B cell (primary cell): ENCODE data around the gene DVL2. TPM values are rescaled to one million over a fixed set of nuclear protein-coding genes. Genes with fewer than 3 reads are reported as not detected.

Experiments used
- ATAC-seq: fragments of 200-7000 bp; cut with Tn5 transposase; one replicate; pipeline ENCODE4 v1.10.0; 2021; ENCODE audit warnings: low read depth, mild to moderate bottlenecking, moderate number of reproducible peaks, moderate library complexity
- CTCF ChIA-PET: fragments of 350-600 bp; sonication (Branson Sonifier 250); formaldehyde crosslinking; loops from one replicate; lab custom pipeline; 2021; ENCODE audit warnings: antibody characterized with exemption, inconsistent platforms; lab: Charles Lee
- POLR2A ChIA-PET: fragments of 350-600 bp; sonication (Branson Sonifier 250); formaldehyde crosslinking; loops from one replicate; lab custom pipeline; 2021; ENCODE audit warnings: antibody characterized with exemption; lab: Charles Lee
- DNase-seq: peaks from one replicate; pipeline ENCODE4 v3.0.0; 2013
- H2AFZ ChIP-seq: 2 replicates; pipeline ENCODE4 v1.6.1; 2012; ENCODE audit warnings: mild to moderate bottlenecking, low read depth, low read length; ENCODE audit not compliant: insufficient read depth, poor library complexity, severe bottlenecking
- H3K27ac ChIP-seq, 2 donors: 1 replicate in 1 of 2; 2 replicates in 1 of 2; pipeline ENCODE4 v1.5.1; 2012 to 2013; ENCODE audit warnings: low read length in 2 of 2, mild to moderate bottlenecking in 2 of 2, moderate library complexity in 1 of 2
- H3K27me3 ChIP-seq, 4 experiments: fragments of 200-600 bp in 1 of 4; sonication (generic) in 1 of 4; replicated peaks in 1 of 4; 1 replicate in 2 of 4; 2 replicates in 2 of 4; pipeline versions ENCODE4 v1.6.1 to v1.7.0; 2013 to 2016; ENCODE audit warnings: low read length in 3 of 4, mild to moderate bottlenecking in 2 of 4, mixed read lengths in 1 of 4, moderate library complexity in 1 of 4; ENCODE audit not compliant: insufficient read depth in 4 of 4, control insufficient read depth in 3 of 4; ENCODE audit errors: control extremely low read depth in 1 of 4
- H3K36me3 ChIP-seq, 2 experiments: replicated peaks in 1 of 2; 1 replicate in 1 of 2; 2 replicates in 1 of 2; pipeline versions ENCODE4 v1.6.1 to v1.7.1; 2013; ENCODE audit warnings: low read length in 1 of 2; ENCODE audit not compliant: insufficient read depth in 2 of 2, control insufficient read depth in 1 of 2; ENCODE audit errors: control extremely low read depth in 1 of 2, extremely low read depth in 1 of 2
- H3K4me1 ChIP-seq, 2 donors: fragments of 200-600 bp in 1 of 2; sonication (generic) in 1 of 2; 1 replicate in 1 of 2; 2 replicates in 1 of 2; pipeline versions ENCODE4 v1.5.1 to v1.6.1; 2013 to 2017; ENCODE audit warnings: low read length in 2 of 2; ENCODE audit not compliant: control insufficient read depth in 2 of 2, insufficient read depth in 2 of 2
- H3K4me2 ChIP-seq: replicated peaks from 2 replicates; pipeline ENCODE3; 2012; ENCODE audit warnings: mild to moderate bottlenecking, low read depth, low read length; ENCODE audit not compliant: poor library complexity, severe bottlenecking
- H3K4me3 ChIP-seq, 5 experiments: fragments of 200-600 bp in 1 of 5; sonication (generic) in 1 of 5; 1 replicate in 3 of 5; 2 replicates in 2 of 5; pipeline versions ENCODE4 v1.5.1 to v1.7.0; 2011 to 2016; ENCODE audit warnings: low read length in 4 of 5, mild to moderate bottlenecking in 4 of 5, low read depth in 2 of 5, control low read depth in 1 of 5, moderate library complexity in 1 of 5; ENCODE audit not compliant: insufficient read depth in 1 of 5; ENCODE audit errors: control extremely low read depth in 1 of 5, extremely low read depth in 1 of 5
- H3K79me2 ChIP-seq: fragments of 200-600 bp; sonication (generic); one replicate; pipeline ENCODE4 v1.6.0; 2016; ENCODE audit warnings: low read length; ENCODE audit not compliant: control insufficient read depth, insufficient read depth
- H3K9ac ChIP-seq: fragments of 200-600 bp; sonication (generic); 2 replicates; pipeline ENCODE4 v1.6.1; 2017; ENCODE audit warnings: mild to moderate bottlenecking, low read length, moderate library complexity
- H3K9me3 ChIP-seq, 3 donors: one replicate each; pipeline versions ENCODE4 v1.6.1 to v1.7.1; 2013; ENCODE audit warnings: low read length in 2 of 3; ENCODE audit not compliant: control insufficient read depth in 2 of 3, insufficient read depth in 1 of 3; ENCODE audit errors: control extremely low read depth in 1 of 3
- H4K20me1 ChIP-seq: 2 replicates; pipeline ENCODE4 v1.6.0; 2012; ENCODE audit warnings: mild to moderate bottlenecking, low read length; ENCODE audit not compliant: insufficient read depth, control insufficient read depth, poor library complexity, severe bottlenecking
- H3K27ac Mint-ChIP-seq: one replicate; pipeline ENCODE4 v1.8.0; 2021; ENCODE audit warnings: mixed read lengths
- H3K27me3 Mint-ChIP-seq: one replicate; pipeline ENCODE4 v1.8.0; 2021; ENCODE audit warnings: mixed read lengths
- H3K4me1 Mint-ChIP-seq: one replicate; pipeline ENCODE4 v1.8.0; 2021; ENCODE audit warnings: mixed read lengths
- H3K4me3 Mint-ChIP-seq: one replicate; pipeline ENCODE4 v1.8.0; 2021; ENCODE audit warnings: mixed read lengths
- H3K9me3 Mint-ChIP-seq: one replicate; pipeline ENCODE4 v1.8.0; 2022; ENCODE audit warnings: mixed read lengths; ENCODE audit not compliant: insufficient read depth
- CTCF ChIP-seq: fragments of 200-600 bp; IDR thresholded peaks from one replicate; pipeline ENCODE4 v1.8.0; 2022; ENCODE audit warnings: antibody characterized with exemption, mild to moderate bottlenecking
- EZH2 ChIP-seq: IDR thresholded peaks from 2 replicates; pipeline ENCODE4 v1.6.1; 2012; ENCODE audit warnings: borderline replicate concordance, low read depth, mild to moderate bottlenecking, moderate library complexity, low read length; ENCODE audit not compliant: insufficient read depth, poor library complexity, severe bottlenecking
- WGBS: methylation state at CpG from one replicate; pipeline ENCODE4 v1.1.5; 2013; ENCODE audit warnings: missing lambda C conversion rate; ENCODE audit not compliant: insufficient coverage; 5-methylcytosine and 5-hydroxymethylcytosine counted together
- intact Hi-C: fragments of 100-400 bp; cut with micrococcal nuclease; formaldehyde crosslinking; loops from one replicate; pipeline ENCODE4 v1.10.0; 2022
- polyA plus RNA-seq: library from polyadenylated mRNA; depleted of rRNA; stranded (reverse); fragments of >200 nt; gene quantifications from 2 replicates; pipeline ENCODE4 v1.2.3, GENCODE V29; 2012
- total RNA-seq, 2 donors: library from RNA; stranded (reverse); fragments of 120-200 nt in 1 of 2; gene quantifications; 1 replicate in 1 of 2; 2 replicates in 1 of 2; pipeline versions ENCODE4 v1.2.3 to v1.2.4, GENCODE V29; 2013 to 2022

Gene DVL2
- total and polyA plus RNA-seq, 2 donors (not counting 1 experiment from before 2014, with no cell fraction given), result 22.5 to 104 TPM

- Histone ChIP-seq H3K9ac (no peak overlapping the region), H3K27me3 (no peaks in the 10 kb centered on the region), H3K9me3 (no peaks in the 10 kb centered on the region), H3K27ac (no peak overlapping the region), H3K4me1 (no peaks in the 10 kb centered on the region), H3K36me3 (no peaks in the 10 kb centered on the region), H2AFZ (no peak overlapping the region), H3K4me2 (no peak overlapping the region), H3K4me3 (no peak overlapping the region), H4K20me1 (no peaks in the 10 kb centered on the region), H3K79me2 (no peaks in the 10 kb centered on the region)
- POLR2A ChIA-PET, result interaction anchor here (0.5 to 1.0 kb wide), 2 partner anchors 20 to 368 kb away, joined by 3 to 6 read pairs; no protein-coding TSS in a partner anchor
- WGBS, result 90% methylated on average over 3 of the region's 6 CpGs
- CTCF ChIA-PET, result interaction anchor here (0.6 to 1.0 kb wide), 2 partner anchors 165 to 201 kb away, joined by 3 read pairs; no protein-coding TSS in a partner anchor
- no peak for TF ChIP-seq EZH2
- no peak for TF ChIP-seq CTCF
- Mint-ChIP-seq H3K27ac (no peak overlapping the region), H3K27me3 (peaks cover 8% of the 10 kb centered on the region), H3K9me3 (no peaks in the 10 kb centered on the region), H3K4me3 (no peak overlapping the region), H3K4me1 (peaks cover 3% of the 10 kb centered on the region)
- ATAC-seq, result no peak
- no peak for DNase-seq
- intact Hi-C loops, result no loop called here
Observed at GRCh38 chr17:7184647-7185046, 49.7 kb downstream of the DVL2 start.

GRCh38 chr17:7184091-7184488 lies 50.2 kb downstream of the DVL2 start:
- DNase-seq (no peak), ATAC-seq (no peak)
- 40% methylated on average over 6 of the region's 14 CpGs for WGBS

More at GRCh38 chr17:7184091-7184488, 50.2 kb downstream of the DVL2 start:
- H3K9ac ChIP-seq, result no peak overlapping the region
- H3K9me3 ChIP-seq, result no peaks in the 10 kb centered on the region
- Mint-ChIP-seq H3K4me1 (peaks cover 3% of the 10 kb centered on the region), H3K27ac (no peak overlapping the region), H3K4me3 (no peak overlapping the region), H3K9me3 (no peaks in the 10 kb centered on the region), H3K27me3 (peaks cover 8% of the 10 kb centered on the region)
- H3K4me3 ChIP-seq, result no peak overlapping the region
- no peaks in the 10 kb centered on the region for H3K4me1 ChIP-seq
- no peak overlapping the region for H3K27ac ChIP-seq
- H3K79me2 ChIP-seq, result no peaks in the 10 kb centered on the region
- no peak overlapping the region for H3K4me2 ChIP-seq
- H3K27me3 ChIP-seq, result peaks cover 0 to 1% (median 0%) of the 10 kb centered on the region in 4 experiments
- ChIA-PET CTCF (interaction anchor here (0.6 to 1.0 kb wide), 2 partner anchors 165 to 201 kb away, joined by 3 read pairs; no protein-coding TSS in a partner anchor), POLR2A (interaction anchor here (0.6 kb wide), 1 partner anchor 14 kb away, joined by 4 read pairs; no protein-coding TSS in a partner anchor)
- intact Hi-C loops, result no loop called here
- no peak for TF ChIP-seq CTCF
- no peak for TF ChIP-seq EZH2
- H2AFZ ChIP-seq, result no peak overlapping the region
- H3K36me3 ChIP-seq, result no peaks in the 10 kb centered on the region
- H4K20me1 ChIP-seq, result no peaks in the 10 kb centered on the region
